ENCODE measurements around the gene KIFC3.

GRCh38 chr16:57815987-57816745 lies 13.9 kb upstream of the KIFC3 start:
- no peak for TF ChIP-seq CTCF (conservative IDR thresholded peaks at IDR 0.05)
- no peak for TF ChIP-seq ZFX (IDR thresholded peaks at IDR 0.05)

Measured in C4-2B (cell line).